ENCODE measurements around the gene ADAM12.

ADAM12 gene

GRCh38 chr10:126073606-126074005, 314.7 kb downstream of the ADAM12 start:
- H3K36me3 ChIP-seq (replicated peaks; ENCODE audit: low read depth, low read length) = no peaks in the 10 kb centered on the region
- H3K79me2 ChIP-seq (ENCODE audit: low read length) = no peaks in the 10 kb centered on the region
- H4K20me1 ChIP-seq (ENCODE audit: insufficient read depth, low read length) = no peaks in the 10 kb centered on the region
- H3K9ac ChIP-seq (ENCODE audit: low read length) = no peak overlapping the region
- peaks cover 5% of the 10 kb centered on the region for H3K4me1 ChIP-seq (ENCODE audit: low read length)
- no peak overlapping the region for H3K4me3 ChIP-seq (ENCODE audit: low read length)
- no peak overlapping the region for H3K27ac ChIP-seq (ENCODE audit: low read length)
- TF ChIP-seq CTCF (IDR thresholded peaks at IDR 0.05; ENCODE audit: low read depth, low read length) (no peak), EZH2phosphoT487 (IDR thresholded peaks at IDR 0.05; ENCODE audit: low read depth) (no peak)
- no peak overlapping the region for H3K4me2 ChIP-seq (ENCODE audit: low read length)
- no peaks in the 10 kb centered on the region for H3K9me3 ChIP-seq (ENCODE audit: insufficient read depth, low read length)
- no peaks in the 10 kb centered on the region for H3K27me3 ChIP-seq (ENCODE audit: low read depth, low read length)
- H2AFZ ChIP-seq (ENCODE audit: low read depth, low read length) = no peak overlapping the region

GRCh38 chr10:126072622-126073021, 315.7 kb downstream of the ADAM12 start:
- Histone ChIP-seq H4K20me1 (ENCODE audit: insufficient read depth, low read length) (no peaks in the 10 kb centered on the region), H2AFZ (ENCODE audit: low read depth, low read length) (no peak overlapping the region), H3K36me3 (replicated peaks; ENCODE audit: low read depth, low read length) (no peaks in the 10 kb centered on the region), H3K9me3 (ENCODE audit: insufficient read depth, low read length) (no peaks in the 10 kb centered on the region), H3K4me3 (ENCODE audit: low read length) (no peak overlapping the region), H3K27me3 (ENCODE audit: low read depth, low read length) (no peaks in the 10 kb centered on the region), H3K9ac (ENCODE audit: low read length) (no peak overlapping the region), H3K27ac (ENCODE audit: low read length) (no peak overlapping the region), H3K4me1 (ENCODE audit: low read length) (peaks cover 5% of the 10 kb centered on the region), H3K4me2 (ENCODE audit: low read length) (no peak overlapping the region), H3K79me2 (ENCODE audit: low read length) (no peaks in the 10 kb centered on the region)
- TF ChIP-seq EZH2phosphoT487 (IDR thresholded peaks at IDR 0.05; ENCODE audit: low read depth) = no peak
- no peak for TF ChIP-seq CTCF (IDR thresholded peaks at IDR 0.05; ENCODE audit: low read depth, low read length)

GRCh38 chr10:126070476-126071215, 317.6 kb downstream of the ADAM12 start:
- no peak overlapping the region for H2AFZ ChIP-seq (ENCODE audit: low read depth, low read length)
- no peaks in the 10 kb centered on the region for H3K9me3 ChIP-seq (ENCODE audit: insufficient read depth, low read length)
- no peak for TF ChIP-seq CTCF (IDR thresholded peaks at IDR 0.05; ENCODE audit: low read depth, low read length)
- TF ChIP-seq EZH2phosphoT487 (IDR thresholded peaks at IDR 0.05; ENCODE audit: low read depth) = no peak
- H3K4me1 ChIP-seq (ENCODE audit: low read length) = peaks cover 5% of the 10 kb centered on the region
- H4K20me1 ChIP-seq (ENCODE audit: insufficient read depth, low read length) = no peaks in the 10 kb centered on the region
- H3K4me3 ChIP-seq (ENCODE audit: low read length) = no peak overlapping the region
- no peak overlapping the region for H3K4me2 ChIP-seq (ENCODE audit: low read length)
- H3K27ac ChIP-seq (ENCODE audit: low read length) = no peak overlapping the region
- no peaks in the 10 kb centered on the region for H3K27me3 ChIP-seq (ENCODE audit: low read depth, low read length)
- H3K9ac ChIP-seq (ENCODE audit: low read length) = no peak overlapping the region
- H3K79me2 ChIP-seq (ENCODE audit: low read length) = no peaks in the 10 kb centered on the region
- H3K36me3 ChIP-seq (replicated peaks; ENCODE audit: low read depth, low read length) = no peaks in the 10 kb centered on the region

GRCh38 chr10:126068322-126068721, 320.0 kb downstream of the ADAM12 start:
- Histone ChIP-seq H3K27ac (ENCODE audit: low read length) (no peak overlapping the region), H2AFZ (ENCODE audit: low read depth, low read length) (no peak overlapping the region), H3K4me1 (ENCODE audit: low read length) (no peaks in the 10 kb centered on the region), H4K20me1 (ENCODE audit: insufficient read depth, low read length) (no peaks in the 10 kb centered on the region), H3K4me2 (ENCODE audit: low read length) (no peak overlapping the region), H3K4me3 (ENCODE audit: low read length) (no peak overlapping the region), H3K79me2 (ENCODE audit: low read length) (no peaks in the 10 kb centered on the region), H3K9me3 (ENCODE audit: insufficient read depth, low read length) (no peaks in the 10 kb centered on the region), H3K9ac (ENCODE audit: low read length) (no peak overlapping the region), H3K36me3 (replicated peaks; ENCODE audit: low read depth, low read length) (no peaks in the 10 kb centered on the region), H3K27me3 (ENCODE audit: low read depth, low read length) (no peaks in the 10 kb centered on the region)
- TF ChIP-seq CTCF (IDR thresholded peaks at IDR 0.05; ENCODE audit: low read depth, low read length) (no peak), EZH2phosphoT487 (IDR thresholded peaks at IDR 0.05; ENCODE audit: low read depth) (no peak)

Data from OCI-LY3 (cell line).